Measurements from ENCODE around the gene FLACC1.

- no peak for TF ChIP-seq POLR2A (IDR thresholded peaks at IDR 0.05)
- TF ChIP-seq, protein P1, sequence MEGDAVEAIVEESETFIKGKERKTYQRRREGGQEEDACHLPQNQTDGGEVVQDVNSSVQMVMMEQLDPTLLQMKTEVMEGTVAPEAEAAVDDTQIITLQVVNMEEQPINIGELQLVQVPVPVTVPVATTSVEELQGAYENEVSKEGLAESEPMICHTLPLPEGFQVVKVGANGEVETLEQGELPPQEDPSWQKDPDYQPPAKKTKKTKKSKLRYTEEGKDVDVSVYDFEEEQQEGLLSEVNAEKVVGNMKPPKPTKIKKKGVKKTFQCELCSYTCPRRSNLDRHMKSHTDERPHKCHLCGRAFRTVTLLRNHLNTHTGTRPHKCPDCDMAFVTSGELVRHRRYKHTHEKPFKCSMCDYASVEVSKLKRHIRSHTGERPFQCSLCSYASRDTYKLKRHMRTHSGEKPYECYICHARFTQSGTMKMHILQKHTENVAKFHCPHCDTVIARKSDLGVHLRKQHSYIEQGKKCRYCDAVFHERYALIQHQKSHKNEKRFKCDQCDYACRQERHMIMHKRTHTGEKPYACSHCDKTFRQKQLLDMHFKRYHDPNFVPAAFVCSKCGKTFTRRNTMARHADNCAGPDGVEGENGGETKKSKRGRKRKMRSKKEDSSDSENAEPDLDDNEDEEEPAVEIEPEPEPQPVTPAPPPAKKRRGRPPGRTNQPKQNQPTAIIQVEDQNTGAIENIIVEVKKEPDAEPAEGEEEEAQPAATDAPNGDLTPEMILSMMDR (IDR thresholded peaks at IDR 0.05), result no peak
Observed at GRCh38 chr2:201322772-201323171, 34.4 kb downstream of the FLACC1 start.
